IMR-90 (cell line): Measurements from ENCODE around the gene ACTRT2. TPM values are rescaled to one million over a fixed set of nuclear protein-coding genes. Genes with fewer than 3 reads are reported as not detected.

Source experiments
- ATAC-seq: fragments of 200-7000 bp; cut with Tn5 transposase; 2 replicates; pipeline ENCODE4 v1.9.1; 2020; ENCODE audit warnings: low read depth, mild to moderate bottlenecking, moderate library complexity
- BruUV-seq: library from RNA; stranded (reverse); fragments of 400-500 nt; replicated peaks from 2 replicates; lab custom pipeline; 2021; lab: Mats Ljungman, UMichigan
- CTCF ChIA-PET: fragments of 300-600 bp; formaldehyde crosslinking; extraction: SDS; loops from one replicate; lab custom pipeline; 2021; ENCODE audit warnings: antibody characterized with exemption; lab: Yijun Ruan, JAX
- POLR2A ChIA-PET: fragments of 300-600 bp; sonication (Branson Sonifier 250); formaldehyde crosslinking; loops from one replicate; lab custom pipeline; 2022; ENCODE audit warnings: antibody characterized with exemption; ENCODE audit not compliant: unreplicated experiment; lab: Charles Lee
- DNase-seq: peaks from one replicate; pipeline ENCODE4 v3.0.0; 2013
- H2AFZ ChIP-seq: replicated peaks from 2 replicates; pipeline ENCODE3; 2013; ENCODE audit warnings: low read length, mild to moderate bottlenecking; ENCODE audit not compliant: poor library complexity
- H2AK5ac ChIP-seq: 2 replicates; pipeline ENCODE4 v1.6.1; 2013; ENCODE audit warnings: low read depth, low read length, inconsistent platforms
- H2AK9ac ChIP-seq: replicated peaks from 2 replicates; pipeline ENCODE3; 2013; ENCODE audit warnings: mild to moderate bottlenecking, low read depth, low read length, moderate library complexity; ENCODE audit not compliant: poor library complexity
- H2BK120ac ChIP-seq: 2 replicates; pipeline ENCODE4 v1.6.1; 2013; ENCODE audit warnings: low read depth, low read length, inconsistent platforms
- H2BK15ac ChIP-seq: 3 replicates; pipeline ENCODE4 v1.6.1; 2013; ENCODE audit warnings: low read depth, low read length, inconsistent platforms
- H2BK20ac ChIP-seq: 2 replicates; pipeline ENCODE4 v1.6.1; 2013; ENCODE audit warnings: low read depth, mild to moderate bottlenecking, inconsistent platforms, low read length, moderate library complexity
- H2BK5ac ChIP-seq: 2 replicates; pipeline ENCODE4 v1.6.1; 2013; ENCODE audit warnings: mild to moderate bottlenecking, low read depth, low read length, inconsistent platforms; ENCODE audit not compliant: poor library complexity, severe bottlenecking
- H3K14ac ChIP-seq: replicated peaks from 2 replicates; pipeline ENCODE4 v1.6.1; 2013; ENCODE audit warnings: low read depth, low read length, inconsistent platforms
- H3K18ac ChIP-seq: 2 replicates; pipeline ENCODE4 v1.6.1; 2013; ENCODE audit warnings: low read depth, low read length, control low read depth
- H3K23ac ChIP-seq: 2 replicates; pipeline ENCODE4 v1.6.1; 2013; ENCODE audit warnings: low read depth, low read length, inconsistent platforms
- H3K27ac ChIP-seq: 2 replicates; pipeline ENCODE4 v1.5.1; 2013; ENCODE audit warnings: mild to moderate bottlenecking, control low read depth, low read length; ENCODE audit not compliant: insufficient read depth
- H3K27me3 ChIP-seq: 2 replicates; pipeline ENCODE4 v1.6.1; 2013; ENCODE audit warnings: low read length; ENCODE audit not compliant: control insufficient read depth, insufficient read depth
- H3K36me3 ChIP-seq: 2 replicates; pipeline ENCODE4 v1.6.1; 2013; ENCODE audit warnings: low read length, mixed read lengths; ENCODE audit not compliant: control insufficient read depth, insufficient read depth
- H3K4ac ChIP-seq: 2 replicates; pipeline ENCODE4 v1.6.1; 2013; ENCODE audit warnings: low read depth, low read length, inconsistent platforms
- H3K4me1 ChIP-seq: 2 replicates; pipeline ENCODE4 v1.6.1; 2013; ENCODE audit warnings: low read length, mixed read lengths; ENCODE audit not compliant: control insufficient read depth, insufficient read depth
- H3K4me2 ChIP-seq: 2 replicates; pipeline ENCODE4 v1.6.1; 2013; ENCODE audit warnings: low read depth, mild to moderate bottlenecking, control low read depth, low read length, moderate library complexity
- H3K4me3 ChIP-seq: 2 replicates; pipeline ENCODE4 v1.5.1; 2013; ENCODE audit warnings: low read depth, mild to moderate bottlenecking, control low read depth, low read length, moderate library complexity; ENCODE audit not compliant: insufficient read depth
- H3K56ac ChIP-seq: 2 replicates; pipeline ENCODE4 v1.6.1; 2013; ENCODE audit warnings: low read length, inconsistent platforms; ENCODE audit not compliant: insufficient read depth; ENCODE audit errors: extremely low read depth
- H3K79me1 ChIP-seq, 2 experiments: 2 replicates each; pipeline ENCODE4 v1.6.1; 2013; ENCODE audit warnings: low read length in 2 of 2, inconsistent platforms in 1 of 2, low read depth in 1 of 2
- H3K9ac ChIP-seq: 2 replicates; pipeline ENCODE4 v1.6.1; 2013; ENCODE audit warnings: low read depth, low read length, control low read depth
- H3K9me1 ChIP-seq: 2 replicates; pipeline ENCODE4 v1.6.1; 2013; ENCODE audit warnings: low read length, inconsistent platforms; ENCODE audit not compliant: insufficient read depth
- H3K9me3 ChIP-seq: 2 replicates; pipeline ENCODE4 v1.6.1; 2013; ENCODE audit warnings: low read length; ENCODE audit not compliant: control insufficient read depth, insufficient read depth
- H4K20me1 ChIP-seq: 2 replicates; pipeline ENCODE4 v1.6.1; 2013; ENCODE audit warnings: low read length, inconsistent platforms; ENCODE audit not compliant: insufficient read depth
- H4K5ac ChIP-seq: 2 replicates; pipeline ENCODE4 v1.6.1; 2013; ENCODE audit warnings: mild to moderate bottlenecking, low read depth, low read length, control low read depth
- H4K8ac ChIP-seq, 2 experiments: 2 replicates each; pipeline ENCODE4 v1.6.1; 2013; ENCODE audit warnings: low read depth in 2 of 2, low read length in 2 of 2, control low read depth in 1 of 2, inconsistent platforms in 1 of 2
- H4K91ac ChIP-seq: 2 replicates; pipeline ENCODE4 v1.6.1; 2013; ENCODE audit warnings: low read depth, low read length, inconsistent platforms; ENCODE audit not compliant: insufficient read depth
- BHLHE40 ChIP-seq: fragments of 150-350 bp; IDR thresholded peaks from 2 replicates; pipeline ENCODE4 v1.6.1; 2016; ENCODE audit warnings: mild to moderate bottlenecking, low read depth, low read length
- CEBPB ChIP-seq: IDR thresholded peaks from 2 replicates; pipeline ENCODE4 v1.6.1; 2012; ENCODE audit warnings: low read depth, low read length, improper control_type of control experiment
- FOS ChIP-seq: fragments of 150-350 bp; IDR thresholded peaks from 2 replicates; pipeline ENCODE4 v1.6.1; 2016; ENCODE audit warnings: low read depth, low read length
- MAFK ChIP-seq: IDR thresholded peaks from 2 replicates; pipeline ENCODE4 v1.6.1; 2012; ENCODE audit warnings: low read depth, low read length, improper control_type of control experiment
- MAZ ChIP-seq: IDR thresholded peaks from 2 replicates; pipeline ENCODE4 v1.6.1; 2012; ENCODE audit warnings: low read depth, mild to moderate bottlenecking, low read length, improper control_type of control experiment, moderate library complexity, borderline replicate concordance
- POLR2A ChIP-seq: IDR thresholded peaks from 2 replicates; pipeline ENCODE4 v1.6.1; 2012; ENCODE audit warnings: mild to moderate bottlenecking, low read depth, low read length
- RCOR1 ChIP-seq: IDR thresholded peaks from 2 replicates; pipeline ENCODE4 v1.6.1; 2012; ENCODE audit warnings: mild to moderate bottlenecking, low read length, improper control_type of control experiment; ENCODE audit not compliant: insufficient replicate concordance
- RFX5 ChIP-seq: IDR thresholded peaks from 2 replicates; pipeline ENCODE4 v1.8.0; 2012; ENCODE audit warnings: low read depth, mild to moderate bottlenecking, low read length, moderate library complexity
- WGBS, 2 experiments: methylation state at CpG; one replicate each; pipeline versions ENCODE4 v1.1.5 to v1.1.7; 2013; ENCODE audit warnings: missing lambda C conversion rate in 2 of 2; ENCODE audit not compliant: insufficient read length in 1 of 2; ENCODE audit errors: extremely low coverage in 2 of 2; 5-methylcytosine and 5-hydroxymethylcytosine counted together
- dilution Hi-C: fragments of 300-500 bp; cut with HindIII; formaldehyde crosslinking; loops from one replicate; pipeline ENCODE4 v1.14.3; 2018; ENCODE audit warnings: low sequenced_read_pairs; ENCODE audit not compliant: unreplicated experiment
- in situ Hi-C: fragments of 300-500 bp; cut with MboI; formaldehyde crosslinking; loops from 3 replicates; pipeline ENCODE4 v1.14.3; 2019; ENCODE audit warnings: low sequenced_read_pairs, inconsistent platforms, mixed read lengths
- intact Hi-C: fragments of 100-400 bp; cut with micrococcal nuclease; formaldehyde crosslinking; loops from 2 replicates; pipeline ENCODE4 v1.10.0; 2022
- polyA plus RNA-seq, 3 experiments: library from polyadenylated mRNA; depleted of rRNA; stranded (reverse); fragments of >200 nt; gene quantifications; 2 replicates each; pipeline ENCODE4 v1.2.3, GENCODE V29; 2012; ENCODE audit warnings: low replicate concordance in 1 of 3
- total RNA-seq: library from RNA; depleted of rRNA; stranded (reverse); fragments of >200 nt; gene quantifications from 2 replicates; pipeline ENCODE4 v1.2.3, GENCODE V29; 2012
- TF ChIP-seq, protein P1 (sequence below): fragments of 150-350 bp; IDR thresholded peaks from 2 replicates; pipeline ENCODE4 v1.6.1; 2017; ENCODE audit warnings: mild to moderate bottlenecking, antibody characterized with exemption, low read length, low read depth

ACTRT2 gene
- total and polyA plus RNA-seq, 2 of the 4 experiments (the other 2 are of a cell fraction): not detected

DNA sequence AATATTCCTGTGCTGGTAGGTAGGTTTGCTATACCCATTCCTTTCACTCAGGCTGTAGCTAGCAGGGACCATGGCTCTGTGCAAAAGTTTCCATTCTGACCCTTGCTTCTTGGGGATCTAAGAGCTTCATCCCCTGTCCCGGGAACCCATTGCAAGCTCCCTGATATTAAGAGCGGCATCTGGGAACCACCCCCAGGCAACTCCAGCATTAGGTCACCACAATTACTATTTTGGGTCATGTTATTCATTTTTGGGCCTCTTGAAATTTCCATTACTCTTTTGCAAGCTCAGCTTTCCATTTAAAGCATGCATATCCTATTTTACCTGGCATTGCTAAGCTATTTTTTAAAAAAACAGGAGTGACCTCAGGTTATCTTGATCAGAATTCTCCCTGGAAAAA lies 22.1 kb upstream of the ACTRT2 start:
- no peak overlapping the region for H2AK5ac ChIP-seq
- no peaks in the 10 kb centered on the region for H3K9me1 ChIP-seq
- no peak overlapping the region for H3K4ac ChIP-seq
- H3K18ac ChIP-seq: no peak overlapping the region
- H4K8ac ChIP-seq: no peak overlapping the region
- H2BK20ac ChIP-seq: no peak overlapping the region
- CTCF ChIA-PET: no interaction called here
- H4K5ac ChIP-seq: no peak overlapping the region
- H4K91ac ChIP-seq: no peak overlapping the region
- no TSS peak for BruUV-seq
- H3K27ac ChIP-seq: no peak overlapping the region
- H2AK9ac ChIP-seq: no peak overlapping the region
- in situ Hi-C loops (no loop called here), intact Hi-C loops (no loop called here), dilution Hi-C loops (no loop called here)
- DNase-seq: no peak
- no peak for ATAC-seq
- TF ChIP-seq CEBPB (no peak), RFX5 (no peak), FOS (no peak), POLR2A (no peak), MAFK (no peak), MAZ (no peak), RCOR1 (no peak), BHLHE40 (no peak)
- TF ChIP-seq, protein P1, sequence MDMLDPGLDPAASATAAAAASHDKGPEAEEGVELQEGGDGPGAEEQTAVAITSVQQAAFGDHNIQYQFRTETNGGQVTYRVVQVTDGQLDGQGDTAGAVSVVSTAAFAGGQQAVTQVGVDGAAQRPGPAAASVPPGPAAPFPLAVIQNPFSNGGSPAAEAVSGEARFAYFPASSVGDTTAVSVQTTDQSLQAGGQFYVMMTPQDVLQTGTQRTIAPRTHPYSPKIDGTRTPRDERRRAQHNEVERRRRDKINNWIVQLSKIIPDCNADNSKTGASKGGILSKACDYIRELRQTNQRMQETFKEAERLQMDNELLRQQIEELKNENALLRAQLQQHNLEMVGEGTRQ: no peak
- H2BK15ac ChIP-seq: no peak overlapping the region
- H3K4me2 ChIP-seq: no peak overlapping the region
- no peaks in the 10 kb centered on the region for H3K36me3 ChIP-seq
- no peak overlapping the region for H3K4me3 ChIP-seq
- H2AFZ ChIP-seq: no peak overlapping the region
- H3K4me1 ChIP-seq: no peaks in the 10 kb centered on the region
- no peak overlapping the region for H3K9ac ChIP-seq
- no peak overlapping the region for H3K14ac ChIP-seq
- H3K9me3 ChIP-seq: peaks cover 44% of the 10 kb centered on the region
- H3K23ac ChIP-seq: no peak overlapping the region
- no peak overlapping the region for H2BK5ac ChIP-seq
- H2BK120ac ChIP-seq: no peak overlapping the region
- H3K27me3 ChIP-seq: no peaks in the 10 kb centered on the region
- WGBS, 2 experiments: no CpG with 5 or more reads among the region's 2 CpGs
- POLR2A ChIA-PET: no interaction called here
- no peaks in the 10 kb centered on the region for H3K79me1 ChIP-seq
- H3K56ac ChIP-seq: no peak overlapping the region
- no peaks in the 10 kb centered on the region for H4K20me1 ChIP-seq
